Stimulated activated naive B cell treated with anti-CD40 and anti-IgM and Interleukin-4, amounts not matched to agents 10 μg/mL and 1 μg/mL and 100 μg/mL, for 72 hours (primary cell): ENCODE results near the gene C2orf81.

Source experiments
- ATAC-seq, 2 donors: fragments of 150-1000 bp; cut with Tn5 transposase; replicated peaks; 2 replicates each; pipeline ENCODE4 v1.10.0; 2021; ENCODE audit warnings: moderate library complexity in 1 of 2
- DNase-seq: peaks from one replicate; pipeline ENCODE4 v3.0.0; 2021
- H3K27ac Mint-ChIP-seq: one replicate; pipeline ENCODE4 v1.8.0; 2022; ENCODE audit warnings: mild to moderate bottlenecking, mixed read lengths
- H3K27me3 Mint-ChIP-seq, 2 donors: one replicate each; pipeline ENCODE4 v1.8.0; 2022; ENCODE audit warnings: mixed read lengths in 2 of 2
- H3K36me3 Mint-ChIP-seq, 2 donors: one replicate each; pipeline ENCODE4 v1.8.0; 2022; ENCODE audit warnings: mixed read lengths in 2 of 2, mild to moderate bottlenecking in 1 of 2
- H3K4me1 Mint-ChIP-seq, 2 donors: one replicate each; pipeline ENCODE4 v1.8.0; 2022; ENCODE audit warnings: mixed read lengths in 2 of 2, mild to moderate bottlenecking in 1 of 2
- H3K4me3 Mint-ChIP-seq, 2 donors: one replicate each; pipeline ENCODE4 v1.8.0; 2022; ENCODE audit warnings: mild to moderate bottlenecking in 2 of 2, mixed read lengths in 2 of 2, moderate library complexity in 1 of 2
- H3K9me3 Mint-ChIP-seq, 2 donors: one replicate each; pipeline ENCODE4 v1.8.0; 2022; ENCODE audit warnings: mixed read lengths in 2 of 2, mild to moderate bottlenecking in 1 of 2

The C2orf81 gene

GRCh38 chr2:74401891-74402290 lies 19.5 kb downstream of the C2orf81 start:
- no peaks in the 10 kb centered on the region for H3K36me3 Mint-ChIP-seq
- ATAC-seq (no peak), DNase-seq (no peak)
- no peaks in the 10 kb centered on the region for H3K27me3 Mint-ChIP-seq
- H3K4me3 Mint-ChIP-seq = no peak overlapping the region
- no peak overlapping the region for H3K27ac Mint-ChIP-seq
- no peaks in the 10 kb centered on the region for H3K9me3 Mint-ChIP-seq
- peaks cover 6 to 15% of the 10 kb centered on the region in 2 donors for H3K4me1 Mint-ChIP-seq

- Mint-ChIP-seq H3K9me3 (no peaks in the 10 kb centered on the region), H3K27ac (no peak overlapping the region), H3K36me3 (no peaks in the 10 kb centered on the region), H3K4me3 (no peak overlapping the region), H3K4me1 (peaks cover 0 to 7% of the 10 kb centered on the region in 2 donors), H3K27me3 (peaks cover 4 to 5% of the 10 kb centered on the region in 2 donors)
- ATAC-seq = peak; percentile 63 to 75
- no peak for DNase-seq
Observed at GRCh38 chr2:74399785-74400184, 21.6 kb downstream of the C2orf81 start.

GRCh38 chr2:74396149-74396548 lies 25.3 kb downstream of the C2orf81 start:
- peaks cover 0 to 2% of the 10 kb centered on the region in 2 donors for H3K36me3 Mint-ChIP-seq
- H3K27ac Mint-ChIP-seq = no peak overlapping the region
- H3K9me3 Mint-ChIP-seq = no peaks in the 10 kb centered on the region
- H3K4me1 Mint-ChIP-seq = peaks cover 0 to 7% of the 10 kb centered on the region in 2 donors
- H3K4me3 Mint-ChIP-seq = no peak overlapping the region
- H3K27me3 Mint-ChIP-seq = peaks cover 4 to 5% of the 10 kb centered on the region in 2 donors
- no peak for DNase-seq
- ATAC-seq = no peak

- DNase-seq (no peak), ATAC-seq (no peak)
- Mint-ChIP-seq H3K36me3 (peaks cover 0 to 2% of the 10 kb centered on the region in 2 donors), H3K27ac (no peak overlapping the region), H3K4me3 (no peak overlapping the region), H3K27me3 (peaks cover 4 to 5% of the 10 kb centered on the region in 2 donors), H3K4me1 (peaks cover 0 to 2% of the 10 kb centered on the region in 2 donors), H3K9me3 (no peaks in the 10 kb centered on the region)
Observed at GRCh38 chr2:74393525-74393924, 27.9 kb downstream of the C2orf81 start.

GRCh38 chr2:74392449-74392743 lies 29.0 kb downstream of the C2orf81 start:
- Mint-ChIP-seq H3K4me1 (peaks cover 0 to 2% of the 10 kb centered on the region in 2 donors), H3K27ac (peak overlapping the region; percentile 100), H3K4me3 (peak overlapping the region; percentile 96 to 97), H3K9me3 (no peaks in the 10 kb centered on the region), H3K27me3 (peaks cover 4 to 5% of the 10 kb centered on the region in 2 donors), H3K36me3 (peaks cover 0 to 2% of the 10 kb centered on the region in 2 donors)
- DNase-seq (no peak), ATAC-seq (peak in 1 of 2 donors; percentile 19)

- peaks cover 4 to 5% of the 10 kb centered on the region in 2 donors for H3K27me3 Mint-ChIP-seq
- H3K9me3 Mint-ChIP-seq = no peaks in the 10 kb centered on the region
- H3K27ac Mint-ChIP-seq = peak overlapping the region; percentile 100
- H3K4me3 Mint-ChIP-seq = peak overlapping the region; percentile 96 to 97
- H3K4me1 Mint-ChIP-seq = peaks cover 0 to 2% of the 10 kb centered on the region in 2 donors
- peak; percentile 87 for DNase-seq
- ATAC-seq = peak; percentile 88 to 89
- peaks cover 0 to 2% of the 10 kb centered on the region in 2 donors for H3K36me3 Mint-ChIP-seq
Observed at GRCh38 chr2:74391580-74392448, 29.6 kb downstream of the C2orf81 start.

GRCh38 chr2:74391209-74391579 lies 30.2 kb downstream of the C2orf81 start:
- peak in 1 of 2 donors; percentile 32 for ATAC-seq

GRCh38 chr2:74390606-74391005 lies 30.8 kb downstream of the C2orf81 start:
- peak overlapping the region in 1 of 2 donors; percentile 10 for H3K4me3 Mint-ChIP-seq
- H3K27ac Mint-ChIP-seq = no peak overlapping the region
- peaks cover 4 to 5% of the 10 kb centered on the region in 2 donors for H3K27me3 Mint-ChIP-seq
- no peak for DNase-seq
- no peak for ATAC-seq
- peaks cover 0 to 2% of the 10 kb centered on the region in 2 donors for H3K4me1 Mint-ChIP-seq
- peaks cover 0 to 2% of the 10 kb centered on the region in 2 donors for H3K36me3 Mint-ChIP-seq
- no peaks in the 10 kb centered on the region for H3K9me3 Mint-ChIP-seq

More at GRCh38 chr2:74391209-74391579, 30.2 kb downstream of the C2orf81 start:
- peak overlapping the region; percentile 96 to 97 for H3K4me3 Mint-ChIP-seq
- H3K9me3 Mint-ChIP-seq = no peaks in the 10 kb centered on the region
- peaks cover 0 to 2% of the 10 kb centered on the region in 2 donors for H3K36me3 Mint-ChIP-seq
- peak overlapping the region; percentile 86 for H3K27ac Mint-ChIP-seq
- no peak for DNase-seq
- peaks cover 0 to 2% of the 10 kb centered on the region in 2 donors for H3K4me1 Mint-ChIP-seq
- H3K27me3 Mint-ChIP-seq = peaks cover 4 to 5% of the 10 kb centered on the region in 2 donors

GRCh38 chr2:74387346-74387745 lies 34.1 kb downstream of the C2orf81 start:
- no peak overlapping the region for H3K4me3 Mint-ChIP-seq
- DNase-seq (no peak), ATAC-seq (no peak)
- peaks cover 4 to 7% of the 10 kb centered on the region in 2 donors for H3K36me3 Mint-ChIP-seq
- H3K27me3 Mint-ChIP-seq = no peaks in the 10 kb centered on the region
- no peak overlapping the region for H3K27ac Mint-ChIP-seq
- H3K9me3 Mint-ChIP-seq = no peaks in the 10 kb centered on the region
- peaks cover 0 to 3% of the 10 kb centered on the region in 2 donors for H3K4me1 Mint-ChIP-seq

- Mint-ChIP-seq H3K27ac (no peak overlapping the region), H3K4me3 (no peak overlapping the region), H3K9me3 (no peaks in the 10 kb centered on the region), H3K27me3 (no peaks in the 10 kb centered on the region), H3K36me3 (peaks cover 6 to 11% of the 10 kb centered on the region in 2 donors), H3K4me1 (peaks cover 9 to 16% of the 10 kb centered on the region in 2 donors)
- ATAC-seq = no peak
- DNase-seq = no peak
Observed at GRCh38 chr2:74385396-74385795, 36.0 kb downstream of the C2orf81 start.

- Mint-ChIP-seq H3K9me3 (no peaks in the 10 kb centered on the region), H3K4me3 (no peak overlapping the region), H3K27ac (no peak overlapping the region), H3K27me3 (no peaks in the 10 kb centered on the region), H3K36me3 (peaks cover 7 to 11% of the 10 kb centered on the region in 2 donors), H3K4me1 (peaks cover 14 to 26% of the 10 kb centered on the region in 2 donors)
- DNase-seq (no peak), ATAC-seq (no peak)
Observed at GRCh38 chr2:74384051-74384450, 37.4 kb downstream of the C2orf81 start.

- peaks cover 19 to 33% of the 10 kb centered on the region in 2 donors for H3K4me1 Mint-ChIP-seq
- no peaks in the 10 kb centered on the region for H3K9me3 Mint-ChIP-seq
- peaks cover 11 to 18% of the 10 kb centered on the region in 2 donors for H3K36me3 Mint-ChIP-seq
- H3K27me3 Mint-ChIP-seq = no peaks in the 10 kb centered on the region
- no peak for DNase-seq
- no peak overlapping the region for H3K27ac Mint-ChIP-seq
- no peak for ATAC-seq
- H3K4me3 Mint-ChIP-seq = no peak overlapping the region
Observed at GRCh38 chr2:74383254-74383653, 38.2 kb downstream of the C2orf81 start.

GRCh38 chr2:74381751-74382150 lies 39.7 kb downstream of the C2orf81 start:
- Mint-ChIP-seq H3K27me3 (no peaks in the 10 kb centered on the region), H3K9me3 (no peaks in the 10 kb centered on the region), H3K4me1 (peaks cover 19 to 33% of the 10 kb centered on the region in 2 donors), H3K4me3 (no peak overlapping the region), H3K36me3 (peaks cover 15 to 31% of the 10 kb centered on the region in 2 donors), H3K27ac (no peak overlapping the region)
- ATAC-seq (no peak), DNase-seq (no peak)

- no peak for DNase-seq
- peaks cover 25 to 41% of the 10 kb centered on the region in 2 donors for H3K4me1 Mint-ChIP-seq
- H3K27ac Mint-ChIP-seq = peak within 1 kb of the TSS; percentile 76
- peaks cover 22 to 44% of the 10 kb centered on the region in 2 donors for H3K36me3 Mint-ChIP-seq
- no peaks in the 10 kb centered on the region for H3K9me3 Mint-ChIP-seq
- peak within 1 kb of the TSS; percentile 18 to 46 for H3K4me3 Mint-ChIP-seq
- no peaks in the 10 kb centered on the region for H3K27me3 Mint-ChIP-seq
- peak; percentile 71 to 72 for ATAC-seq
Observed at GRCh38 chr2:74379851-74380789, 41.3 kb downstream of the C2orf81 start, which contains the start of gene DCTN1. Gene DCTN1 (minus strand): TSS chr2:74380311. CDS start chr2:74380037, 274 bp downstream.
